Effector CD8-positive, alpha-beta T cell (primary cell): ENCODE measurements around the gene XPC.
"Not testable (repeated sequence)": the region's sequence is repeated elsewhere in the genome, so short reads cannot be mapped to it uniquely, and the experiment has no call there.

ENCODE experiments used
- DNase-seq: peaks from one replicate; lab custom pipeline; 2025; lab: John Stamatoyannopoulos, UW

The XPC gene

GRCh38 chr3:14119651-14120050, 58.8 kb downstream of the XPC start:
- DNase-seq = no peak

- no peak for DNase-seq
Observed at GRCh38 chr3:14118400-14119381, 59.7 kb downstream of the XPC start.

GRCh38 chr3:14117468-14118399, 60.7 kb downstream of the XPC start:
- no peak for DNase-seq

- DNase-seq = no peak
Observed at GRCh38 chr3:14113965-14114635, 64.3 kb downstream of the XPC start.

GRCh38 chr3:14110699-14111098, 67.7 kb downstream of the XPC start:
- DNase-seq = no peak

GRCh38 chr3:14109821-14110220, 68.6 kb downstream of the XPC start:
- DNase-seq = not testable (repeated sequence)

- no peak for DNase-seq
Observed at GRCh38 chr3:14097616-14098391, 80.6 kb downstream of the XPC start.

- DNase-seq = no peak
Observed at GRCh38 chr3:14096742-14097141, 81.7 kb downstream of the XPC start.
